Testis (tissue), 2 donors: ENCODE measurements around the gene ARRDC4.

Source experiments
- POLR2A ChIP-seq: fragments of 450-650 bp; IDR thresholded peaks from one replicate; pipeline ENCODE4 v1.6.1; 2017; ENCODE audit warnings: antibody characterized with exemption, mild to moderate bottlenecking, moderate library complexity
- TF ChIP-seq, protein P1 (sequence below), 3 experiments: fragments of 450-650 bp in 2 of 3; fragments of 200-600 bp in 1 of 3; sonication (generic) in 1 of 3; IDR thresholded peaks; one replicate each; pipeline ENCODE4 v1.5.1; 2016 to 2019; ENCODE audit warnings: antibody characterized with exemption in 3 of 3, mild to moderate bottlenecking in 2 of 3, moderate library complexity in 1 of 3

DNA sequence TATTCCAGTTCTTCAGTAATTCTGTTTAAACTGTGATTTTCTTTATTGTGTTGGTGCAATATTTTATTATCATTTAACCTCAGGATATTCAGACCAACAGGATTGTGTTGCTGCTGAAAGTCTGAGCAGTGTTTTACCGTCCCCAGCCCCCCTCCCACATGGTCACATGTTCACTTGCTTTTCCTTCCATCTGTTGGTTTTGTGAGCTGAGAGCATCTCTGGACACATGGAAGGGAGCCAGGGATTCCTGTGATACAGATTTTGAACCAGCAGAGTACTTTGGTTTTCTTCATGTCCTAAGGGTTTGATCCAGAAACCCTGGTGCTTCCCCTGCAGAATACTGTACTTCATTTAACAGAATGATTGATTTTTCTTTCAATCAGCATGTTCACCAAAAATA, 11.9 kb downstream of the ARRDC4 start:
- TF ChIP-seq, protein P1, sequence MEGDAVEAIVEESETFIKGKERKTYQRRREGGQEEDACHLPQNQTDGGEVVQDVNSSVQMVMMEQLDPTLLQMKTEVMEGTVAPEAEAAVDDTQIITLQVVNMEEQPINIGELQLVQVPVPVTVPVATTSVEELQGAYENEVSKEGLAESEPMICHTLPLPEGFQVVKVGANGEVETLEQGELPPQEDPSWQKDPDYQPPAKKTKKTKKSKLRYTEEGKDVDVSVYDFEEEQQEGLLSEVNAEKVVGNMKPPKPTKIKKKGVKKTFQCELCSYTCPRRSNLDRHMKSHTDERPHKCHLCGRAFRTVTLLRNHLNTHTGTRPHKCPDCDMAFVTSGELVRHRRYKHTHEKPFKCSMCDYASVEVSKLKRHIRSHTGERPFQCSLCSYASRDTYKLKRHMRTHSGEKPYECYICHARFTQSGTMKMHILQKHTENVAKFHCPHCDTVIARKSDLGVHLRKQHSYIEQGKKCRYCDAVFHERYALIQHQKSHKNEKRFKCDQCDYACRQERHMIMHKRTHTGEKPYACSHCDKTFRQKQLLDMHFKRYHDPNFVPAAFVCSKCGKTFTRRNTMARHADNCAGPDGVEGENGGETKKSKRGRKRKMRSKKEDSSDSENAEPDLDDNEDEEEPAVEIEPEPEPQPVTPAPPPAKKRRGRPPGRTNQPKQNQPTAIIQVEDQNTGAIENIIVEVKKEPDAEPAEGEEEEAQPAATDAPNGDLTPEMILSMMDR (IDR thresholded peaks at IDR 0.05), result no peak
- TF ChIP-seq POLR2A, result no peak
